Endothelial cell of umbilical vein (primary cell): ENCODE measurements around the gene ACOX1. TPM values are rescaled to one million over a fixed set of nuclear protein-coding genes. Genes with fewer than 3 reads are reported as not detected.

Experiments
- BruUV-seq: library from RNA; stranded (reverse); fragments of 400-500 nt; replicated peaks from 2 replicates; lab custom pipeline; 2021; lab: Mats Ljungman, UMichigan
- CTCF ChIA-PET: fragments of 300-600, 350-600 bp; sonication (Branson Sonifier 250); formaldehyde crosslinking; loops from one replicate; lab custom pipeline; 2021; ENCODE audit warnings: antibody characterized with exemption, inconsistent platforms; lab: Charles Lee
- POLR2A ChIA-PET: fragments of 300-600, 350-600 bp; sonication (Branson Sonifier 250); formaldehyde crosslinking; loops from one replicate; lab custom pipeline; 2021; ENCODE audit warnings: antibody characterized with exemption, inconsistent platforms; lab: Charles Lee
- DNase-seq: peaks from one replicate; pipeline ENCODE4 v3.0.0-alpha.2; 2011; ENCODE audit warnings: low read depth, low spot score
- FAIRE-seq: peaks from 2 replicates; lab custom pipeline; 2011; peaks lifted over from hg19 to GRCh38; lab: Jason Lieb, UNC
- H2AFZ ChIP-seq: 2 replicates; pipeline ENCODE4 v1.6.0; 2012; ENCODE audit warnings: low read depth, low read length, control low read depth, inconsistent platforms
- H3K27ac ChIP-seq: 2 replicates; pipeline ENCODE4 v1.5.1; 2011; ENCODE audit warnings: low read depth, mild to moderate bottlenecking, control low read depth, low read length, moderate library complexity; ENCODE audit not compliant: insufficient read depth
- H3K27me3 ChIP-seq, 2 experiments: 2 replicates each; pipeline versions ENCODE4 v1.6.0 to v1.6.1; 2011; ENCODE audit warnings: low read length in 2 of 2, mixed read lengths in 1 of 2; ENCODE audit not compliant: control insufficient read depth in 2 of 2, insufficient read depth in 2 of 2
- H3K36me3 ChIP-seq, 2 experiments: 2 replicates in 1 of 2; 3 replicates in 1 of 2; pipeline ENCODE4 v1.5.1; 2011; ENCODE audit warnings: low read length in 2 of 2, mild to moderate bottlenecking in 1 of 2, moderate library complexity in 1 of 2; ENCODE audit not compliant: control insufficient read depth in 2 of 2, insufficient read depth in 2 of 2; ENCODE audit errors: extremely low read depth in 1 of 2
- H3K4me1 ChIP-seq: 3 replicates; pipeline ENCODE4 v1.5.1; 2011; ENCODE audit warnings: mild to moderate bottlenecking, low read length; ENCODE audit not compliant: control insufficient read depth, insufficient read depth; ENCODE audit errors: extremely low read depth
- H3K4me2 ChIP-seq: 2 replicates; pipeline ENCODE4 v1.6.1; 2011; ENCODE audit warnings: low read length, control low read depth, mixed read lengths; ENCODE audit not compliant: insufficient read depth
- H3K4me3 ChIP-seq, 3 experiments: fragments of 200-600 bp in 1 of 3; sonication (generic), shearing (Covaris generic) in 1 of 3; replicated peaks in 1 of 3; 2 replicates each; pipeline ENCODE4 v1.5.1; 2011 to 2016; ENCODE audit warnings: control low read depth in 3 of 3, low read length in 3 of 3, mild to moderate bottlenecking in 2 of 3, inconsistent platforms in 1 of 3, low read depth in 1 of 3, moderate library complexity in 1 of 3; ENCODE audit not compliant: insufficient read depth in 1 of 3
- H3K79me2 ChIP-seq: 2 replicates; pipeline ENCODE4 v1.6.0; 2012; ENCODE audit warnings: low read length, inconsistent platforms; ENCODE audit not compliant: control insufficient read depth, insufficient read depth
- H3K9ac ChIP-seq: replicated peaks from 2 replicates; pipeline ENCODE3; 2011; ENCODE audit warnings: low read length, control low read depth; ENCODE audit not compliant: insufficient read depth; ENCODE audit errors: extremely low read depth
- H3K9me1 ChIP-seq: replicated peaks from 3 replicates; pipeline ENCODE4 v1.6.0; 2011; ENCODE audit warnings: mild to moderate bottlenecking, low read length; ENCODE audit not compliant: control insufficient read depth, insufficient read depth; ENCODE audit errors: extremely low read depth
- H3K9me3 ChIP-seq: replicated peaks from 2 replicates; pipeline ENCODE4 v1.5.1; 2012; ENCODE audit warnings: low read length, inconsistent platforms; ENCODE audit not compliant: control insufficient read depth, insufficient read depth
- H4K20me1 ChIP-seq: replicated peaks from 2 replicates; pipeline ENCODE3; 2011; ENCODE audit warnings: mild to moderate bottlenecking, low read length; ENCODE audit not compliant: control insufficient read depth, insufficient read depth; ENCODE audit errors: extremely low read depth
- POLR2A ChIP-seq: IDR thresholded peaks from 2 replicates; pipeline ENCODE4 v1.6.1; 2012; ENCODE audit warnings: low read depth, mild to moderate bottlenecking, control low read depth, low read length
- dilution Hi-C: fragments of 300-500 bp; cut with MboI; formaldehyde crosslinking; loops from one replicate; pipeline ENCODE4 v1.15.0; 2019; ENCODE audit warnings: low sequenced_read_pairs; ENCODE audit not compliant: extremely low pct_ligation_motif_present
- intact Hi-C: fragments of 100-400 bp; cut with micrococcal nuclease; formaldehyde crosslinking; loops from one replicate; pipeline ENCODE4 v1.10.0; 2022
- polyA plus RNA-seq, 4 experiments: library from polyadenylated mRNA; depleted of rRNA in 3 of 4; stranded (reverse) in 3 of 4; unstranded in 1 of 4; fragments of >200 nt; gene quantifications; 2 replicates each; pipeline versions ENCODE4 v1.2.1 to v1.2.3, GENCODE V29; 2011 to 2012; ENCODE audit warnings: missing spikeins in 1 of 4
- total RNA-seq: library from RNA; stranded (reverse); gene quantifications from 2 replicates; pipeline ENCODE4 v1.2.3, GENCODE V29; 2021
- TF ChIP-seq, protein P1 (sequence below), 2 donors: IDR thresholded peaks; 1 replicate in 1 of 2; 2 replicates in 1 of 2; pipeline ENCODE4 v1.5.1; 2011; ENCODE audit warnings: low read length in 2 of 2, mild to moderate bottlenecking in 2 of 2, moderate library complexity in 2 of 2, control low read depth in 1 of 2, inconsistent platforms in 1 of 2, low read depth in 1 of 2; ENCODE audit not compliant: insufficient read depth in 1 of 2; ENCODE audit errors: extremely low read depth in 1 of 2
- TF ChIP-seq, protein P2 (sequence below): IDR thresholded peaks from 2 replicates; pipeline ENCODE4 v1.6.1; 2011; ENCODE audit not compliant: insufficient read depth, insufficient read length

ACOX1 gene
- total and polyA plus RNA-seq, 2 donors (not counting 3 experiments of a cell fraction or from before 2014, with no cell fraction given), result 17.9 to 45.1 TPM

DNA sequence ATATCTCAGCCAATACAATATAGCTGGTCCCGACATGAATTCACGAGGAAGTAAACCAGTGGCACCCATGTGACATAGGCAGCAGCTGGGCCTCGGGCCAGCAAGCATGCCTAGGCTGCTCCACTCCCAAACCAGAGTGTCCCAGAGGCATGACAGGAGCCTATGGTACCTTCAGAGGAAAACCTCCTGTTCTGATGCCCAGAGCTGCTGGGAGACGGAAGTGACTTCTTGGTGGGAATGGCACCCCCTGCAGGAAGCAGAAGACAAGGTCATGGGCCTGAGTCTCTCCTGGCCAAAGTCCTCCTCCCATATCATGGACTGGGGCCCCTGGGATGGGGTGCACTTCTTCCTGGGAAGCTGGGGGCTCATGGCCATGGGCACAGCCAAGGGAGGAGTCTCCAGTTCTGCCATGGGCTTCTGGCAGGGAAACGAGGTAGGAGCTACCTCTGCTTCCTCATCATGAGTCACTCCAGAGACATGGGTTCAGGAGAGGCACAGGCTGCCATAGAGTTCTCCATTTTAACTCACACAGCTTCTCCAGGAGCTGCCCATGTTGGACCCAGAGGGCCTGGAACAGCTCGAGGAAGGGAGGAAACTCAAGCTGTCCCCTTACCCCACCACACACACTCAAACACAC, 51.6 kb downstream of the ACOX1 start:
- H2AFZ ChIP-seq, result no peak overlapping the region
- H3K4me3 ChIP-seq, result no peak overlapping the region
- intact Hi-C loops (no loop called here), dilution Hi-C loops (no loop called here)
- H3K36me3 ChIP-seq, result no peaks in the 10 kb centered on the region
- no peaks in the 10 kb centered on the region for H4K20me1 ChIP-seq
- FAIRE-seq (no peak), DNase-seq (no peak)
- H3K79me2 ChIP-seq, result no peaks in the 10 kb centered on the region
- H3K27ac ChIP-seq, result no peak overlapping the region
- no peak overlapping the region for H3K4me2 ChIP-seq
- H3K27me3 ChIP-seq, result no peaks in the 10 kb centered on the region
- ChIA-PET CTCF (interaction anchor here (0.6 to 3.5 kb wide), 4 partner anchors 10 to 63 kb away, joined by 3 to 23 read pairs (median 4); partner anchors contain the start of gene FBF1), POLR2A (no interaction called here)
- H3K9me3 ChIP-seq, result no peaks in the 10 kb centered on the region
- TF ChIP-seq, protein P1, sequence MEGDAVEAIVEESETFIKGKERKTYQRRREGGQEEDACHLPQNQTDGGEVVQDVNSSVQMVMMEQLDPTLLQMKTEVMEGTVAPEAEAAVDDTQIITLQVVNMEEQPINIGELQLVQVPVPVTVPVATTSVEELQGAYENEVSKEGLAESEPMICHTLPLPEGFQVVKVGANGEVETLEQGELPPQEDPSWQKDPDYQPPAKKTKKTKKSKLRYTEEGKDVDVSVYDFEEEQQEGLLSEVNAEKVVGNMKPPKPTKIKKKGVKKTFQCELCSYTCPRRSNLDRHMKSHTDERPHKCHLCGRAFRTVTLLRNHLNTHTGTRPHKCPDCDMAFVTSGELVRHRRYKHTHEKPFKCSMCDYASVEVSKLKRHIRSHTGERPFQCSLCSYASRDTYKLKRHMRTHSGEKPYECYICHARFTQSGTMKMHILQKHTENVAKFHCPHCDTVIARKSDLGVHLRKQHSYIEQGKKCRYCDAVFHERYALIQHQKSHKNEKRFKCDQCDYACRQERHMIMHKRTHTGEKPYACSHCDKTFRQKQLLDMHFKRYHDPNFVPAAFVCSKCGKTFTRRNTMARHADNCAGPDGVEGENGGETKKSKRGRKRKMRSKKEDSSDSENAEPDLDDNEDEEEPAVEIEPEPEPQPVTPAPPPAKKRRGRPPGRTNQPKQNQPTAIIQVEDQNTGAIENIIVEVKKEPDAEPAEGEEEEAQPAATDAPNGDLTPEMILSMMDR (IDR thresholded peaks at IDR 0.05; ENCODE audit: extremely low read depth in 1 of 2, insufficient read depth in 1 of 2, low read depth in 1 of 2, low read length in 2 of 2), result peak in 1 of 2 donors; percentile 39
- TF ChIP-seq, protein P2, sequence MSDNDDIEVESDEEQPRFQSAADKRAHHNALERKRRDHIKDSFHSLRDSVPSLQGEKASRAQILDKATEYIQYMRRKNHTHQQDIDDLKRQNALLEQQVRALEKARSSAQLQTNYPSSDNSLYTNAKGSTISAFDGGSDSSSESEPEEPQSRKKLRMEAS, result no peak
- no peak overlapping the region for H3K9ac ChIP-seq
- no peaks in the 10 kb centered on the region for H3K4me1 ChIP-seq
- no peaks in the 10 kb centered on the region for H3K9me1 ChIP-seq
- no TSS peak for BruUV-seq

DNA sequence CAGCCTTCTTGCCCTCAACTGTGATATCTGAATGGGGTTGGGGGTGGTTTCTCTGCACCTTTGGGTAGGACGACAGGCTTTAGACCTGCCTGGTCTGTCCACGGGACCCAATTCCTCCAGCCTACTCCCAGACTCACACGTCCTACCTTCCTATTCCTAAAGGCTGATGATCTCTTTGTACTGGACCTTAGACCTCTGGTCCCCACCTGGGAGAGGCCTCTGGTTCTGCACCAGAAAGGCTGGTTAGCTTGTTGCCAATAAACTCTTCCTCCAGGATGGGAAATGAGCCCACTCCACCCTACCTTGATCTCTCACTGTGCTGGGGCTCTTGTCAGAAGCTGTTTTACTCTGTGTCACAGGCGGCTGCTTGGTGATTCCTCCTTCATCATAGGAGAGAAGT, 52.5 kb downstream of the ACOX1 start:
- DNase-seq, result no peak
- no peak overlapping the region for H3K9ac ChIP-seq
- dilution Hi-C loops (no loop called here), intact Hi-C loops (no loop called here)
- FAIRE-seq, result no peak
- ChIA-PET CTCF (interaction anchor here (1.2 to 3.5 kb wide), 3 partner anchors 9 to 21 kb away, joined by 3 to 23 read pairs (median 5); partner anchors contain the start of genes FBF1 and MRPL38), POLR2A (no interaction called here)
- BruUV-seq, result no TSS peak
- H3K79me2 ChIP-seq, result no peaks in the 10 kb centered on the region
- no peak overlapping the region for H2AFZ ChIP-seq
- no peak overlapping the region for H3K4me3 ChIP-seq
- H3K9me1 ChIP-seq, result no peaks in the 10 kb centered on the region
- H4K20me1 ChIP-seq, result no peaks in the 10 kb centered on the region
- no peaks in the 10 kb centered on the region for H3K9me3 ChIP-seq
- no peaks in the 10 kb centered on the region for H3K4me1 ChIP-seq
- no peak overlapping the region for H3K27ac ChIP-seq
- no peaks in the 10 kb centered on the region for H3K36me3 ChIP-seq
- TF ChIP-seq POLR2A, result no peak
- TF ChIP-seq, protein P2, result no peak
- no peaks in the 10 kb centered on the region for H3K27me3 ChIP-seq
- no peak overlapping the region for H3K4me2 ChIP-seq
